D721Med (cell line): Measurements from ENCODE around the gene COX6B1.
"Not testable (repeated sequence)": the region's sequence is repeated elsewhere in the genome, so short reads cannot be mapped to it uniquely, and the experiment has no call there.

Source experiments
- DNase-seq: peaks from one replicate; pipeline ENCODE4 v3.0.0; 2011; ENCODE audit warnings: low spot score; ENCODE audit not compliant: insufficient read length
- FAIRE-seq: peaks from 2 replicates; lab custom pipeline; 2011; peaks lifted over from hg19 to GRCh38; lab: Jason Lieb, UNC
- TF ChIP-seq, protein P1 (sequence below): IDR thresholded peaks from 2 replicates; pipeline ENCODE4 v1.5.1; 2012; ENCODE audit warnings: mild to moderate bottlenecking, control low read depth; ENCODE audit not compliant: insufficient read depth; ENCODE audit errors: missing control alignments

COX6B1 gene, protein sequence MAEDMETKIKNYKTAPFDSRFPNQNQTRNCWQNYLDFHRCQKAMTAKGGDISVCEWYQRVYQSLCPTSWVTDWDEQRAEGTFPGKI

DNA sequence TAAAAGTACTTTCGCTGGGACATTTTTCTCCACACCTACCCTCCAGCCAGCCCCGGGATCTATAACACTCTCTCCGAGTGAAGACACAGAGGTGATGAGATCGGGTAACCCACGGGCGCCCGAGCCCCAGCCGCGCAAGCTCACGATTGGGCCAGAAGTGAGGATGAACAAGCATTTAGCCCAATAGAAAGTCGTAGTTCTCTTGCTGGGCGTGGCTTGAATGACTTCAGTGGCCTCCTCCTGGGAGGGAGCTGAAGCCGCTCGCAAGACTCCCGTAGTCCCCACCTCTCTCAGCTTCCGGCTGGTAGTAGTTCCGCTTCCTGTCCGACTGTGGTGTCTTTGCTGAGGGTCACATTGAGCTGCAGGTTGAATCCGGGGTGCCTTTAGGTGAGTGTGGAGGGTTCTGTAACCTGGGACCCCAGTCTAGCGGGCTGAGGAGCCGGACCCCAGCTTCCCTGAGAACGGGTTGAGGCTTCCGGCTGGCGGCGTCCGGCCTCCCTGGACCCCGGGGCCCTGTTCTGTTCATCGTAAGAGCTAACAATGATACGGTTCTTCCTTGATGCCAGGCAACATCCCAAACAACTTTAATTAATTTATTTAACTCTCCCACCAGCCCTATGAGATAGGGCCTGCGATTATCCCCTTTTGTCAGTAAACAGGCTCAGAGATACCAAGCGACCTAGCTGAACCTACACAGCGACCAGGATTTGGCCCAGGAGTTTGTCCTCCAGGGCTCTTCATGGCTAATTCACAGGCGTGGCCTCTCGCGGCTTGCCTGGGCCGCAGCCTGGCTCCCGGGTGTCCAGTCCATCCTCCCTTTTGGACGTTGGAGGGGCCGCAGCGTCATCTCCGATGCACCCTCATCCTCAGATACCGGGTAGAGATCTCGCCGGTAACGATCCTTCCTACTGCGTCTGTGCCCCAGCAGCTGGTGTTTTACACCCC, at the start of gene COX6B1:
Gene COX6B1 (plus strand): TSS at position 307 of the 945 bp plus-strand sequence. CDS start 2,921 bp downstream, outside the sequence.
- peak; percentile 11 for FAIRE-seq
- TF ChIP-seq, protein P1, sequence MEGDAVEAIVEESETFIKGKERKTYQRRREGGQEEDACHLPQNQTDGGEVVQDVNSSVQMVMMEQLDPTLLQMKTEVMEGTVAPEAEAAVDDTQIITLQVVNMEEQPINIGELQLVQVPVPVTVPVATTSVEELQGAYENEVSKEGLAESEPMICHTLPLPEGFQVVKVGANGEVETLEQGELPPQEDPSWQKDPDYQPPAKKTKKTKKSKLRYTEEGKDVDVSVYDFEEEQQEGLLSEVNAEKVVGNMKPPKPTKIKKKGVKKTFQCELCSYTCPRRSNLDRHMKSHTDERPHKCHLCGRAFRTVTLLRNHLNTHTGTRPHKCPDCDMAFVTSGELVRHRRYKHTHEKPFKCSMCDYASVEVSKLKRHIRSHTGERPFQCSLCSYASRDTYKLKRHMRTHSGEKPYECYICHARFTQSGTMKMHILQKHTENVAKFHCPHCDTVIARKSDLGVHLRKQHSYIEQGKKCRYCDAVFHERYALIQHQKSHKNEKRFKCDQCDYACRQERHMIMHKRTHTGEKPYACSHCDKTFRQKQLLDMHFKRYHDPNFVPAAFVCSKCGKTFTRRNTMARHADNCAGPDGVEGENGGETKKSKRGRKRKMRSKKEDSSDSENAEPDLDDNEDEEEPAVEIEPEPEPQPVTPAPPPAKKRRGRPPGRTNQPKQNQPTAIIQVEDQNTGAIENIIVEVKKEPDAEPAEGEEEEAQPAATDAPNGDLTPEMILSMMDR = no peak
- DNase-seq = peak; percentile 98

DNA sequence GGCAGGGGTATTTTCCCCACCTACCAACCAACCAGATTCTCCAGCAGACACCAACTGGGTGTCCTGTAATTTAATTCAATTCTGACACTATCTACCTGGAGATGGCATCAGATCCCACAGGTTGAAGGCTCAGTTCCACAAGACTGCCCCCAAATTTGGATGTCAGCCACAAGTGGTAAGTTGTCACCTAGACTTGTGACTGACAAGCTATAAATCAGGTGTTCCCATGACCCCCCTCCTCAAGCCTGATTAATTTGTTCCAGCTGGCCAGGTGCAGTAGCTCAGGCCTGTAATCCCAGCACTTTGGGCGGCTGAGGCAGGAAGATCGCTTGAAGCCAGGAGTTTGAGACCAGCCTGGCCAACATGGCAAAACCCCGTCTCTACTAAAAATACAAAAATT, 46.2 kb upstream of the COX6B1 start:
- DNase-seq (no peak), FAIRE-seq (no peak)
- TF ChIP-seq, protein P1 = no peak

DNA sequence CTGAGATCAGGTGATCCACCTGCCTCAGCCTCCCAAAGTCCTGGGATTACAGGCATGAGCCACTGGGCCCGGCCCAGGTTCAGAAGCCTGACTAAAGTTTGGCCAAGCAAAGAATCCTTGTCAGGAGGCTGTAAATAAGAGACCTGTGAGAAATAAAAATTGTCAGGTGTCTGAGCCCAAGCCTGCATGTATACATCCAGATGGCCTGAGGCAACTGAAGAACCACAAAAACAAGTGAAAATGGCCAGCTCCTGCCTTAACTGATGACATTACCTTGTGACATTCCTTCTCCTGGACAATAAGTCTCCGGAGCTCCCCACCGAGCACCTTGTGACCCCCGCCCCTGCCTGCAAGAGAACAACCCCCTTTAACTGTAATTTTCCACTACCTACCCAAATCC, 43.7 kb upstream of the COX6B1 start:
- DNase-seq, FAIRE-seq: not testable (repeated sequence)

DNA sequence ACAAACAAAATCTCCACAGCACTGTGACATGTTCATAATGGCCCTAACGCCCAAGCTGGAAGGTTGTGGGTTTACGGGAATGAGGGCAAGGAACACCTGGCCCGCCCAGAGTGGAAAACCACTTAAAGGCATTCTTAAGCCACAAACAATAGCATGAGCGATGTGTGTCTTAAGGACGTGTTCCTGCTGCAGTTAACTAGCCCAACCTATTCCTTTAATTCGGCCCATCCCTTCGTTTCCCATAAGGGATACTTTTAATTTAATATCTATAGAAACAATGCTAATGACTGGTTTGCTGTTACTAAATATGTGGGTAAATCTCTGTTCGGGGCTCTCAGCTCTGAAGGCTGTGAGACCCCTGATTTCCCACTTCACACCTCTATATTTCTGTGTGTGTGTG, 41.0 kb upstream of the COX6B1 start:
- DNase-seq, FAIRE-seq: not testable (repeated sequence)

DNA sequence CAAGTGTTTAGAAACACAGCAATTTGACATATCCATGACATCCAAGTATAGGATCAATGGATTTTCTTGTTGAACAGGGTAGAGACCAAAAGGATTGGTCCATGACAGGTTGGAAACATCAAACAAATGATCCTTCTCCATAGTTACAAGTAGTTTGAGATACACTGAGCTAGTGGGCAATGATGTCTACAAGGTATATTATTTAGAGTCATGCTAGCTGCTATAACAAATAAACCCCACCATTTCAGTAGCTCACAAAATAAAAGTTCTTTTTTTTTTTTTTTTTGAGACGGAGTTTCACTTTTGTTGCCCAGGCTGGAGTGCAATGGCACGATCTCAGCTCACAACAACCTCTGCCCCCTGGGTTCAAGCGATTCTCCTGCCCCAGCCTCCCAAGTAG, 40.5 kb upstream of the COX6B1 start:
- TF ChIP-seq, protein P1 = no peak
- DNase-seq (no peak), FAIRE-seq (no peak)

GRCh38 chr19:35608251-35608650, 39.9 kb upstream of the COX6B1 start:
- TF ChIP-seq, protein P1 = no peak
- no peak for FAIRE-seq
- DNase-seq = no peak

DNA sequence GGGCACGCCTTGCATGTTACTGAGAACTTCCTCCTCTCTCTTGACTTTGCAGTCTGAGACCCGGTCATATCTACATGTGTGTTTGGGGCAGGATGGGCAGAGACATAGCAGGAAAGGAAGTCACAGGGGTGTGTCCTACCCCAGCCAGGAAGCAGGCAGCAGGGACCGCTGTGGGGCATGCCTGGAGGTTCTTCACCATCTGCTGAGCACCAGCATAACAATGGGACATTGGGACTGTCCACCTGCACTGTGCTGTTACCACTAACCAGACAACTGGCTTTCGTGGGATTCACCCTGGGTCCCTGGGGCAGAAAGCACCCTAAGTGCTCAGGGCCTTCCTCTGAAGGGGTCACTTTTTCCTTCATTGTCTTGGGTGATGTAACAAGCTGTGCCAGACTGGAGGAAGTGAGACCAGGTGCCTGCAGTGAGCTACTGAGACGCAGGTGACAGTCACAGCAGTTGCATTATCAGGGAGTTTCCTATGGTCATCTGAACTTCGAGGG, 38.2 kb upstream of the COX6B1 start:
- TF ChIP-seq, protein P1 = no peak
- FAIRE-seq (no peak), DNase-seq (no peak)

DNA sequence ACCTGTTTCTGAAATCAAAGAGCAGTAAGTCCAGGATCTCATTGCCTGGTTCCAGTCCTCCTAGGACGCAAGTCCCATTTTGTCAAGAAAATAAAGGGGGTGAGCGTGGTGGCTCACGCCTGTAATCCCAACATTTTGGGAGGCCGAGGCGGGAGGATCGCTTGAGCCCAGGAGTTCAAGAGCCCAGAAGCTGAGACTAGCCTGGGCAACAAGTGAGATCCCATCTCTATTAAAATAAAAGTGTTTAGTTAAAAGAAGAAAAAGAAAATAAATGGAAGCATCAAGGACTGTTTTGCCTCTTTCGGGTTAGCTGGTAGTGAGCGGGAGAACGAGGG, 35.9 kb upstream of the COX6B1 start:
- DNase-seq (no peak), FAIRE-seq (no peak)
- TF ChIP-seq, protein P1 = no peak
